Stimulated activated CD4-positive, alpha-beta T cell treated with anti-CD3 and anti-CD28 coated beads, Interleukin-2, amount 100 ng/mL, for 48 hours (primary cell): ENCODE data around the gene ACADL.
"Not testable (repeated sequence)": the region's sequence is repeated elsewhere in the genome, so short reads cannot be mapped to it uniquely, and the experiment has no call there.

Source experiments
- DNase-seq, 2 donors: peaks; one replicate each; pipeline ENCODE4 v3.0.0-alpha.2; 2020

Gene ACADL

DNA sequence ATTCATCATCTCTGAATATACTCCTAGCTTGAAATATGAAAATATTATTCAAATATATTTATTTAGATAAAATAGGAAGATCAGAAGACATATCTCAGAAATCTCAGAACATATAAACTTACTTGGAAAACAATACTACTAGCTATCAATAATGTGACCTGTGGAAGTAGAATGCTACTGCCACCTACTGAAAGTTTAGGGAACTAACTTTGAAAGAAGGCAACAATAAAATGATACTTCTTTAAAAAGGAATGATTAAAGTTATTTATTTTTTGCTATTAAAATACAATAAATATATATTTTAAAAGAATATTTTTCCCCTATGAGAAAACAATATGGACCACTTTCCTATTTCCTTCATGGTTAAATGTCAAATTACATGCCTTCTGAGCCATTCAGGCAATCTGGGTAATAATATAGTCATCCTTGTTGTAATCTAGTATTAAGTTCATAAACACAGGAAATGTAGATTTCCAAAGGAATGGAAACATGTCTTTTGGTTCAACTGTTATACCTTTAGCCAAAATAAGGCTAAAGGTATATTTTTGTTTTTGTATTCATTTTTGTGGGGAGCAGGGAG, 26.0 kb downstream of the ACADL start:
- no peak for DNase-seq

DNA sequence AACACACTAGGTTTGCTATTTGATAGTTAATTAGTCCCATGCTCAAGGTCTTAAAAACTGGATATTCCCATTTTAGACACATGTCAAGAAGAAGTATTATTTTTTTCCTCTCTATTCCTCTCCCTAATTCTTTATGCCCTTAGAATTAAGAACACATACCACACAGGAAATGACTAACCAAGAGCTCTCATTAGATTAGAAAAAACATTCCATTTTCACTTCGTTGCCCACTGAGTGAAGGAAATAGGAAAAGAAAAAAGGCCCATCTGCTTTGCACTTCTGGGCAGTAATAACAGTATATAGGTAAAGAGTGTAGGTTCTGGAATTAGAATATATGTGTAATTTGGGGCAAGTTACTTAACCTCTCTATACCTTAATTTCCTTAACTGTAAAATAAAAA, 26.9 kb downstream of the ACADL start:
- no peak for DNase-seq

DNA sequence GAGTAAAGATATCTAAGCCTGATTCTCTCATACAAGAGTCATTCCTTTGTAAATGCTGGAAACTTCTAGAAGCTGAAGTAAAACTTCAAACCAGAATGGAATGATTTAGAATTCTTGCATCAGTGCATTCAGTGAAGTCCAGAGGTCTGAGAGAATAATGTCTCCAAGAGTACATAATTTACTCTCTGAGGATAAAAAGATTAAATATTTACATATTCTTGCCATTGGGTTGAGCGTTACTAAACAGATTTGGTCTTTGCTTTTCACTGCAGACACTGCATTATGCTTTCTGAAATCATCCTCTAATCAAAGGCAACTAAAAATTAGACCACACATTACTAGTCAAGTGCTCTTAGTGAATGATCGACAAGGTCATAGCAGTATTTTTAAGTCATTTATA, 27.5 kb downstream of the ACADL start:
- DNase-seq = no peak

- DNase-seq = no peak
Observed at GRCh38 chr2:210195101-210195852, 30.0 kb downstream of the ACADL start.

GRCh38 chr2:210190345-210190744, 34.9 kb downstream of the ACADL start:
- DNase-seq = no peak

DNA sequence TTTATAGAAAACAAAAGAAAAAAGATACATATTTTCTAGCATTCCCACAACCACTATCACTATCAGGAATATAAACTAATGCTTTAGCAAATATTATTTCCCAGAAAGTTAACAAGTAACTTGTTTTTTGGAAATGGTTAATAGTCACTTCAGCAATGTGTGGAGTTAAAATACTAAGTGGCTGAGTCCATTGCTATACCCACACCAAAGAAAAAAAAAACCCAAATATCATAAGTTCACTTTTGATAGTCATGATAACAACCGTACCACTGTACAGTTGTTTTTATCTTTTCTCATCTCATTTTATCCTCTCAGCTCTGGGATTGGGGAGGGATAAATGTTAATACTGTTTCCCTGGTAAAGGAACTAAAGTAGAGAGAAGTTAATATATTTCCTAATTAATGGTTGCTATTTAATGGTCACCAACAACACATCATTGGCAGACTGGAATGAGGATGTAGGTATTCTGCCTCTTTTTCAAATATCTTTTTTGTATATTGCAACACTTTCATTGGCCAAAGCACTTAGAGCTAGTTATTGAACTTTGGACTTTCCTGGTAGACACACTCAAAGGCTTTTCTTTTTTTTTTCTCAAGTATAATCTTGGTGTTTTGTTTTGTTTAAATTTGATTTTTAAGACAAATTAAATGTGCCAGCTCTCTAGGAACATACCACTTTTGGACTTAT, 35.7 kb downstream of the ACADL start:
- no peak for DNase-seq

GRCh38 chr2:210188755-210189154, 36.5 kb downstream of the ACADL start:
- DNase-seq = no peak

DNA sequence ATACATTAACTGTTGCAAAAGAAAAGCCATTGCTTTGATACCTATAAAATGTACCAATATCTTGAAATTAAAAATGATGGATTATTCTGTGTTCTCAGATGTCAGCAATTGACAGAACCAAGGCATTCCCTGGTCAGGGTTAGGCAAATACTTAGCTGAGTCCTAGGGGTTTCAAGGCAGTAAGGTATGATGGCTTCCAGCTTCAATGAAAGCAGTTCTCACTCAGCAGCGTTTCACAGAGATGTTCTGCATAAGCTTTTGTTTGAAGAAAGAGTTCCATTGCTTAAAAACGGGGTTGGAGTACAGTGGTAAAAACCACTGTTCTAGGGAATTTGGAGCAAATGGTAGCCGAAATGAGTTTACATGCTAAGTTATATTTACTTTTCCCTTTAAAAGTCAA, 37.1 kb downstream of the ACADL start:
- DNase-seq = no peak

DNA sequence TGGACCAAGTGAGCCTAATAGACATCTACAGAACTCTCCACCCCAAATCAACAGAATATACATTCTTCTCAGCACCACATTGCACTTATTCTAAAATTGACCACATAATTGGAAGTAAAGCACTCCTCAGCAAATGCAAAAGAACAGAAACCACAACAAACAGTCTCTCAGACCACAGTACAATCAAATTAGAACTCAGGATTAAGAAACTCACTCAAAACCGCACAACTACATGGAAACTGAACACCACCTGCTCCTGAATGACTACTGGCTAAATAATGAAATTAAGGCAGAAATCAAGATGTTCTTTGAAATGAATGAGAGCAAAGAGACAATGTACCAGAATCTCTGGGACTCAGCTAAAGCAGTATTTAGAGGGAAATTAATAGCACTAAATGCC, 41.3 kb downstream of the ACADL start:
- DNase-seq = not testable (repeated sequence)

- DNase-seq = not testable (repeated sequence)
Observed at GRCh38 chr2:210181606-210182088, 43.6 kb downstream of the ACADL start.

GRCh38 chr2:210181033-210181605, 44.1 kb downstream of the ACADL start:
- DNase-seq = not testable (repeated sequence)

DNA sequence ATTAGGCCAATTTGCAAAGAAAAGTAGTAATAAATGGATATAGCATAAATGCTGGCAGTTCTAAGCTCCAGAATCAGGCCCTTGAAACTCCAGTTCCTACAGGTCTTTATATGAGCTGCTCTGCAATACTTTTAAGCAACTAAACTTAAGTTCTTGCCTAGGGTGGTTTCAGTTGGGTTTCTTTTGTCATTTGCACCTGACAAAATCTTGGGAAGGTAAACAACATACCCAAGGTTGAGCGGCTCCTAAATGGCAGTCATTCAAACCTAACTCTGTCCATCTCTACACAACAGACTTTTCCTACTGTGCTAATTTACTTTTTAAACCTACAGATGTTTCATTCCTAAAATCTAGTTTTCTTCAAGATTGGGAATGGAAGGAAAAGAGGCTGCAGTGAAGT, 44.8 kb downstream of the ACADL start:
- DNase-seq = no peak

- no peak for DNase-seq
Observed at GRCh38 chr2:210179351-210179990, 45.8 kb downstream of the ACADL start.

DNA sequence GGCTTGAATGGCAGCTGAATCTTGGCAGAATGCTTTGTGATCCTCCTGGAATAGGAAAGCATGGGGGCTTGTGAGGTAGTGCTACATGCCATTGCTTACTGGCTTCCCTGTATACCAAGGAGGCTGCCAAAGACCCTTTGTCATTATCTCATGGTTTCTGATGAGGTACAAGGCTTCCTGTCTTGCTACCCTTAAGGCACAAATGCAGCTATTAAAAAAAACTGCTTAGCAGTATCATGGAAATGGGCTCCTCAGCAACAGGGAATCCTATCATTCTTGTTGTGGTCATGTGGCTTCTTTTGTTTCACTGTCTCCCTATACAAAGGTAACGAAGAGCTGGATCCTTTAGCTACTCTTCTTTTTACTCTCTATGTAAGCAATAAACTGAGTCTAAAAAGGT, 47.5 kb downstream of the ACADL start:
- no peak for DNase-seq

- not testable (repeated sequence) for DNase-seq
Observed at GRCh38 chr2:210177115-210177514, 48.1 kb downstream of the ACADL start.

DNA sequence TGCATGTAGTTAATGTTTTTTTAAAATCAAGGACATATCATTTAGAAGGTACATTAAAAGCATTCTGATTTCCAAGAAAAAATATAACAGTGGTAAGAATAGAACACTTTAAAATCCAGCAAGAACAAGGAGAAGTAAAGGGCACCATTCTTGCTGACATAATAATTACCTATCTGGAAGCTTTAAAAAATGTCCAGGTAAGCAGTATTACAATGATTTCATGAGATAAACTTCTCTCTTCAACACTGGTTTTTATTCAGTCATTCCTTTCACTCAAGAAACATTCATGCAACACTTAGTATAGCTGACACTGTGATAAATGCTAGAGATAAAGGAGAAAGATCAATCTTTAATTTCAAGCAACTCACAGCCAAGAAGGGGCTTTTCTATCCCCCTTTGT, 51.2 kb downstream of the ACADL start:
- no peak for DNase-seq

DNA sequence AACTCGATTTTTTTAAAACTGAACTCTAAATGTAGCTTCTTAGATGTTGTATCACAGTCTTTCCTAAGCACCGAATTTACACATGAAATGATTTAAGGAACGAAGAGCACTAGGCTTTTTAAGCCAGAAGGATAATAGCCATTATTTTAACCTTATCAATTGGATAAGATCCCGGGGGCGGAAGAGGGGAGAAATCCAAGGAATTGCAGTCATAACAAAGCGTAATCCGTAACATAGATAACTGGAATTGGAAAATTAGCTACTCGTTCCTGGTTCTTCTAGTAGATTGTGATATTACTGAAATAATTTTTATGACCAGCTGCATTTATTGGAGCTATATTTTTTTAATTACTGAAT, 53.0 kb downstream of the ACADL start:
- DNase-seq = no peak

DNA sequence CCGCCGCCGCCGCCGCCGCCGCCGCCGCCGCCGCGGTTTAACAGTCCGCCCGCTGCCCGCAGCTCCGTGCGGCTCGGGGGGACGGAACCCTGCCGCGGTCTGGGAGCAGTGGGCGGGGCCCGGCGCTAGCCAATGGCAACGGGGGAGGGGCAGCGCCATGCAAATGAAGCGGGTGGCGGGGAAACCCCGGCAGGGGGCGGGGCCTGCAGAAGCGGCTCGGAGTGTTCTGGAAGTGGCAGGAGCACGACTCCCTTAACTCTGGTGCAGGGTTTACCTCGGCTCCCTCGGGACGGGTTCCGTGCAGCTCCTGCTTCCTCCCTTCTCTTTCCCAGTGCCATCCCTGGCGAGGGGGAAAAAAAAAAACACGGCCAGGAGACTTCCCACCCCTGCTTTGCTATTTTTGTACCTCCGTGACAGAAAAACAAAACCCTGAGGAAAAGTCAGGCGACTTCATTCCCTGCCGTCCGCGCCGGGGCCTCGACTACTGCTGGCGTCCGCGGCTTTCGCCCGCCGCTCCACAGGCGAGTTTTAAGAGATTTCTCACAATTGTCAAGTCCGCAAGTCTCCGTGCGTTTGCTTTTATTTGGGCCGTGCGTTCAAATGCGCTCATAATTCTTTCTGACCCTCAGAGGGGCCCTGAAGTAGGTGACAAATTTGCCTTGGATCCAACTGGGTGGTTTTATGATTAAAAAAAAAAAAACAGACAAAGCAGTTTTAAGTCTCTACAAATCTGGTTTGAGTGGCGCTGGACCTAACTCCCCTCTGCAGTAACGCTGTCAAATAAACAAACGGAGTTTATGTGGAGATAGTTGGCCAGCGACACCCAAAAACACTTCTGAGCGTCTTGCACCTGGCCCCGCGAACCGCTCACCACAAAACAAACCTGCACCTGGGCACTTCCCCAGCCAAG, 53.7 kb downstream of the ACADL start, which contains the start of gene KANSL1L:
TSS of gene KANSL1L (minus strand) at position 101 of the 910 bp plus-strand sequence. CDS start 16,827 bp downstream, outside the sequence.
- peak; percentile 96 to 97 for DNase-seq

GRCh38 chr2:210170446-210171303, 54.6 kb downstream of the ACADL start:
- DNase-seq = peak; percentile 94 to 97

DNA sequence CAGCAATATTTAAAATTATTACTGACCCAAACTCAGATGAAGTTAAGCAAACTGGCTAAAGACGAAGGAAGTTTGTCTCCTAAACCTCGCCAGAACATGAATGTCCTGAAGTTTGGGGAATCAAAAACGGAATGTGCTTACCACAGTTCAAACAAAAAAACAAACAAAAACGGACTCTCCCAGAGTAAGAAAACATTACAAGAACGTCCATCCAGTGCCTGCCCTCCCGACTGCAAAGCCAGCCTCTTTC, 55.1 kb downstream of the ACADL start:
- DNase-seq = no peak

DNA sequence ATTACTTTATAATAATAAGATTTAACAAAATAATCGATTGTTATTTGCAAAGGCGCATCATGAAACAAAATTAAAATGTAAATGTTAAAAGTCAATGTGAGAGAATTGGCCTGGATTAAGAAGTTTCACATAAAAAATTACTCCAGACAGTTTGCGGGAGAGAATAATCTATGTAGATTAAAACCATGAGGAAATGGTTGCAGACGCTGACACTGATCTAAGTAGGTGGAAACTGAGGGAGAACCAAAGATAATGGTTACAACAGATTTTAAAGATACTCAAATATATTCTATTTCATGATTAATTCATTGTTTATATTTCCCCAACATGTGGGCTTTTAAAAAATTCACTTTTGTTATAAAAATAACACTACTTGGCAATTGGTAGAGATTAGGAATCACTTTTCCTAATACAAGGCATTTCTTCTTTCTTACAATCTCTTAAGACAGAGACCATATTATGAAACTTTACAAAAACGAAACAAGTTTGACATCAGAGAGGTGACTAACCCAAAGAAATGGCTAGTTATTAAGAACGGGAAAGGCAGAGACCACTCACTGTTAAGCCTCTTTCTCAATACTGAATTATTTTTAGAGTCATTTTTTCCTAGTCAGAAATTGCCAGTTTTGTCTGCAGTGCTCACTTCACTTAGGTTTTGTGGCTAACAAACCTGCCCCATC, 55.6 kb downstream of the ACADL start:
- no peak for DNase-seq
